Activated CD8-positive, alpha-beta memory T cell treated with anti-CD3 and anti-CD28 coated beads for 24 hours (primary cell): ENCODE results near the gene PATJ.

Experiments used
- DNase-seq: peaks from one replicate; pipeline ENCODE4 v3.0.0-alpha.2; 2020

The PATJ gene

GRCh38 chr1:61993331-61993961, 251.2 kb downstream of the PATJ start:
- DNase-seq, result no peak

GRCh38 chr1:61995641-61996040, 253.4 kb downstream of the PATJ start:
- DNase-seq, result no peak

GRCh38 chr1:61997123-61997522, 254.8 kb downstream of the PATJ start:
- no peak for DNase-seq

GRCh38 chr1:62003777-62004176, 261.5 kb downstream of the PATJ start:
- no peak for DNase-seq

- DNase-seq, result no peak
Measured at GRCh38 chr1:62006690-62007089, 264.4 kb downstream of the PATJ start.

GRCh38 chr1:62011006-62011405, 268.7 kb downstream of the PATJ start:
- DNase-seq, result no peak

- no peak for DNase-seq
Measured at GRCh38 chr1:62012095-62012494, 269.8 kb downstream of the PATJ start.

GRCh38 chr1:62012836-62013235, 270.6 kb downstream of the PATJ start:
- DNase-seq, result no peak

- DNase-seq, result no peak
Measured at GRCh38 chr1:62013264-62013663, 271.0 kb downstream of the PATJ start.

GRCh38 chr1:62022382-62022983, 280.2 kb downstream of the PATJ start:
- DNase-seq, result no peak

- no peak for DNase-seq
Measured at GRCh38 chr1:62024690-62025089, 282.4 kb downstream of the PATJ start.

GRCh38 chr1:62025154-62025553, 282.9 kb downstream of the PATJ start:
- no peak for DNase-seq

- no peak for DNase-seq
Measured at GRCh38 chr1:62025892-62026291, 283.6 kb downstream of the PATJ start.

GRCh38 chr1:62029704-62030103, 287.4 kb downstream of the PATJ start:
- DNase-seq, result no peak

GRCh38 chr1:62034790-62035189, 292.5 kb downstream of the PATJ start:
- no peak for DNase-seq

- DNase-seq, result no peak
Measured at GRCh38 chr1:62037274-62037673, 295.0 kb downstream of the PATJ start.

- DNase-seq, result no peak
Measured at GRCh38 chr1:62038594-62039284, 296.5 kb downstream of the PATJ start.

GRCh38 chr1:62040450-62040849, 298.2 kb downstream of the PATJ start:
- DNase-seq, result no peak

GRCh38 chr1:62040973-62041372, 298.7 kb downstream of the PATJ start:
- no peak for DNase-seq

GRCh38 chr1:62043154-62043553, 300.9 kb downstream of the PATJ start:
- no peak for DNase-seq

- DNase-seq, result no peak
Measured at GRCh38 chr1:62045574-62045973, 303.3 kb downstream of the PATJ start.

GRCh38 chr1:62046927-62047326, 304.6 kb downstream of the PATJ start:
- DNase-seq, result no peak

GRCh38 chr1:62050165-62050564, 307.9 kb downstream of the PATJ start:
- DNase-seq, result no peak

GRCh38 chr1:62052946-62053345, 310.7 kb downstream of the PATJ start:
- DNase-seq, result no peak

- no peak for DNase-seq
Measured at GRCh38 chr1:62054188-62054587, 311.9 kb downstream of the PATJ start.
